Stimulated activated CD8-positive, alpha-beta memory T cell treated with anti-CD3 and anti-CD28 coated beads, Interleukin-12 subunit alpha, Interleukin-12 subunit beta, amount 100 ng/mL, for 4 hours (primary cell): ENCODE data around the gene SYT15.

Experiments used
- DNase-seq: peaks from one replicate; pipeline ENCODE4 v3.0.0-alpha.2; 2020; ENCODE audit warnings: low read depth

Gene SYT15

DNA sequence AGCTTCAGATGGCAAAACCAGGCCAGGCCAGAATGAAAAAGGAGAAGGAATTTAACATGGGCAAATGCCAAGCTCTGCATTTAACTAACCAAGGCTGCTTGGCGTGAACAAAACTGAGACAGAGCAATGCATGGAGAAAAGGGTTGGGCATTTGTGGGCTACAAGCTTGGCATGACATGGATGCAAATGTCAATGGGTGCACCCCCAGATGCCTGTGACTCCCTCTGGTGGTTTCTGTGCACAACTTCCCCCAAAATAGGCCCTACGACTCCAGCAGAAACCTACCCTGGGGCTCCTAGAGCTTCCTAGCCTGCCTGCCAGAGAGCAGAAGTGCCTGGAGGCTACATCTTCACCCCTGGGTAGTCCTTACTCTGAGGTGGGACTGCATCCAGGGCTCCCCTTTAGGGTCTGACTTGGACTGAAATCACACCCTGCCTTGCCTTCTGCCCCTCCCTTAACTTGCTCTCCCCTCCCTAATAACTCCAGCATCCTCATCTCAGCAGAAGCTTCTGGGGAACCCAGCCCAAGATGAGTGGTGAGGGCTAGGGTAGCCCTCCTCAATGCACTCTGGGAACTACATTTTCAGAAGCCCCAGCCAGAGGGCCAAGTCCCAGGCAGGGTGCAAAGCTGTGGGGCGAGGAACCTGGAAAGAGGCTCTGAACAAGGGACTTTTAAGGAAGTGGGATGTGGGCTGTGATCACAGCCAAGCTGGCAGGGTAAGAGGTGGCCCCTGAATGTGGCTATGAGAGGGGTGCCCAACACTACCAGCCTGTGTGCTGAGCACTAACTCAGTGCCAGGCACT lies 33.7 kb upstream of the SYT15 start:
- no peak for DNase-seq

DNA sequence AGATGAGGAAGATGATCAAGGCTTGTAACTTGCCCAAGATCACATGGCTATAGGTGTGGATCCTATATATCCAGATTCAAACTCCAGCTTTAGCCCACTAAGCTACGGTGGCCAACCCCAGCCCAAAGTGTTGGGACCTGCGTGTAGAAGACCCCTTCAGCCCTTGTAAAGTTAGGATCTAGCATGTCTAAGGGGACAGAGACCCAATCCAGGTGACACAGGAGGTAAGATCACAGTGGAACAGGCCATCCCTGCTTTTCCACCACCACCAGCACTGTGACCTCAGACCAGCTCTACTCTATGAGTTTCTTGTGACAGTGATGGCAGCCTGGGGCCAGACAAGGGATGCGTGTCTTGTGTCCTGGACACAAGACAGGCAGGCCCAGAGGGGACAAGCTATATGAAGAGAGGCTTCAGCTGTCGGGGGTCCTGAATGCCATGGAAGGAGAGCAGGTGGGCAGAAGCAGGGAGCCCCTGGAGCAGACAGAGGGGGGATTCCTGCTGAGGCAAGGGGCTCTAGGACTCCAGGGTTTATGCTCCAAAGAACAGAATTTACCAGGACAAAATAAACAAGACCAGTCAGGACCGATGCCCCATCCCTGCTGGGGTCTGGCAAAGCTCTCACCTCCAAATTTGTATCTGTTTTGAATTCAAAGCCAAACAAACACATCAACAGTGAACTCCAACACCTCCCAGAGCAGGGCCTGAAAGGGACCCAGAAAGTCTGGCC lies 32.9 kb upstream of the SYT15 start:
- no peak for DNase-seq

DNA sequence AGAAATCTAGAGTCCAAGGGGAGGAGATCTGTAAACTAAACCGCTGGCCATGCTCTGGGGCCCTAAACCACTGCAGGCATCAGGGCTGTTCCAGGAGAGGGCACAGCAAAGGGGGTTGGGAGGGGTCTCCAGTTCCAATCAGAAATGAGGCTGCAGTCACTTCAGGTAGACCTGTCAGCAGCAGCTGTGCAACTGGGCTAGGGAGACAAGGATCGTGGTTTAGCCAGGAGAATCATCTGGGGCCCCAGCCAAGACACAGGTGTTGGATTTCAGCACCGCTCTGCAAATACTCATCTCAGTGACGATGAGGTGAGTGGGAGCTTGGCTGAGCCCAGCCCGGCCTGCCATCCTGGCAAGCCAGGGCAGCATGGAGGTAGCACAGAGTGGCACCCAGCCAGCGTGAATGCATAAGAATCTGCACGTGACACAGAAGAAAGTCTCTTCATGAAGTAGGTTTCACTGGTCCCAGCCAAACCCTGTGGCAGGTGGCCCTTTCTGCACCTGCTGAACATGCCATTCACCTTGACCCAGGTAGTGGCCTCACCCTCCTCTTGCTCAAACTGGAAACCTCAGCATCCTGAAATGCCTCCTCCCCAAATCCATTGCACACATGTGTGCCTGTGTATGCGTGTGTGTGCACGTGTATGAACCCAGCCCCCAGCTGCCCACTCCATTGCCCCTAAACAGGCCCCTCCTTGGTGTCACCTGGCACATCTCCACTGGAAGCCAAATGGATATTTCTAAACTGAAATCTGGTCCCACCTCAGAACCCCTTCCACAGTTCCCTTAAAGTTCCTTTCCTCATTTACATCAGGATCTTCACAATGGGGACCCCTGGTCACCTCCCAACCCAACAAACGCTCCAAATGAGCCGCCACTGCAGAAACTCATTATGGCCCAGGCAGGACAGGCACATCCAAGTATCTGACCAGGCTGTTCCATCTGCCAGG lies 32.1 kb upstream of the SYT15 start:
- DNase-seq = no peak

DNA sequence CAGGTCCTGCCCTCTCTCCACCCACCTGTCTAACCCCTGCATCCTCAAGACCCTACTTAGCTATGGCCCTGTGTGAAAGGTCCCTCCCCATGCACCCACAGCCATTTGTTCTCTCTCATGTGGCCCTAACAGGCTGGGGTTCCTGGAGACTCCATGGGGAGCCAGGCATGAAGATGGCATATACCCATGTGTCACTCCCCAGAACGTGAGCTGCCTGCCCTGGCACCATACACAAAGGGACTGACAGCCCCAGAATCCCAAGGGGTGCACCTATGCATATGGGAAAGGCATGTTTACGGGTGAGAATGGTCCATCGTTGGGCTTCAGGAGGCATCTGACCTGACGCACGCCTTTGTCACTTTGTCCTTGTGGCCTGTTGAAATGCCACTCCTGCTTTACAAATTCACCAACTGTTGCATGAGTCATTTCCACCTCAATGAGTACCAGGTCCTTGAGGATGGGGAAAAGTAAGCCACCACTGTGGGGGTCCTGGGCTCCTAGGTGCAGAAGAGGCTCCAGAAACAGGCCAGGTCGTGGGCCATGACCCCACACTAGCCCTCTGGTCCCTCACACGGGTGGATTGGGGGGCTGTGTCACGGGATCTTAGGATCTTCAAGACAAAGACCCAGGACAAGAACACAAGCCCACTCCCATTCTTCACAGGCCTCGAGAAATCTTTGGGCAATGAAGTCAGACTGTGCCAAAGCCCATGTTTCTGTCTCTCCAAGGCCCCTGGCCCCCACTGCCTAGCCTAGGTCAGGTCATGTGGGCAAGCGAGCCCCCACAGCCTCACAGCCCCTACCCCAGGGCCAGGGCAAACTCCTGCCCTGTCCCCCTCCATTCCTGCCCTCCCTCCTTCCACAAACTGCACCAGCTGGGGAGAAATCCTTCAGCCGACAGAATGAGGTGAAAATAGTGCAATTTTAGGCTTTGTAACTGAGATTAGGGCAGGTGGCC lies 31.1 kb upstream of the SYT15 start:
- DNase-seq = no peak

DNA sequence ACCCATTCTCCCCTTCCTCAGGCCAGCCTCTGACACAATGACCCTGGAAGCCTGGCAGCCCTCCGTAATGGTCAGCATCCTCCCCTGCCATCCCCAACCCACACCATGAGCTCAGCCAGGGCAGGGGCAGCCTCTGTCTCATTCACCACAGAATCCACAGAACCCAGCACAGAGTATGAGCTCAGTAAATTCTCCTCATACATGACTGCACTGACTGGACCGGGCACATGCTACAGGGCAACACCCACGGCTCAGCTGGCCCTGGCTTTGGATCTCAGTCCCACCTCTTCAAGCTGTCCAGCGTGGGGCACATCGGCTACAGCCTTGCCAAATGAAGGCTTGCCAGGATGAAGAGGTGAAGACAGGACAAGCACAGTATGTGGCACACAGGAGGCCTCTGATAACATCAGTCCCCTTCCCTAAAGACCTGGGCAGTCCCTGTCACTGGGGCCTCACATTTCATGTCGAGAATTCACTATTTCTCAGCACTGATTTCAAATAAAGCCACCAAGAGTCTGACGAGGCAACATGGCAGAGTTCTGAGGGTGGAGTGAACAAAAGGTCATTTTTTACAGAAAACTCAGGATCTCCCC lies 30.3 kb upstream of the SYT15 start:
- DNase-seq = no peak

DNA sequence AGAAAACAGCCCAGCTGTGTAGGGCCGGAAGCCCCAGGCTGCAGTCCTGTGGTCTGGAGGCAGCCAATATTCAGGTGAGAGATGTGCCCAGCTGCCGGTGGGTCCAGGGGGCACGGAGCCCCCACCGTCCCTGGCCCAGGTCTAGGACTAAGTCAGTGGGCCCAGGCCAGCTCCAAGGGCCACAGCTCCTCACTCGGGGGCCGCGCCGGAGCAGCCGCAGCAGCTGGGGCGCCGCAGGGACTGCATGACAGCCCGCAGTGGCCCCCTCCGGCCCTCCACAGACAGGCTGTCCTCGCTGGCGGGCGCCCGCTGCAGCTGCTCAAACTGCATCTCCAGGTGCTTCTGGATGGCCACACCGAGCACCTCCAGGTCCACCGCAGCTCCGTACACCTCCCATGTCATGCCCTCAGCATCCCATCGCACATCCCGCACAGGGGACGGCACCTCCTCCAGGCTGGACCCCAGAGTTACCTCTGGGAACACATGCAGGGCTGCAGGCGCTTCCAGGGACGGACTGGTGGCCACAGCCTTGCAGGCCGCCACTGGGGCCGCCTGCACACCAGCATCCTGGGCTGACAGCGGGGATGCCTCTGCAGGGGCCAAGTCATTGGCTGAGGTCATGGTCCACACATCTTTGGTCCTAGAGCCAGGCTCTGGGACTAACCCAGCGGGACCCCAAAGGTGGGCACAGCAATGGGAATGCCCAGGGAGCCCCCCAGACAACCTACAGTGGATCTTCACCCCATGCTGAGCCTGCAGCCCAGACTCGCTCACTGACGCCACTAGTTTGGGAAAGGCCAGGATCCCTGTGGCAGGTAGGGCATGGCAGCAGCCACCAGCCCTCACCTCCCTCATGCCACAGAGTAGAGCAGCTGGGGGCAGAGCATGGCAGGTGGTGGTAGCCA lies 29.5 kb upstream of the SYT15 start:
- no peak for DNase-seq

DNA sequence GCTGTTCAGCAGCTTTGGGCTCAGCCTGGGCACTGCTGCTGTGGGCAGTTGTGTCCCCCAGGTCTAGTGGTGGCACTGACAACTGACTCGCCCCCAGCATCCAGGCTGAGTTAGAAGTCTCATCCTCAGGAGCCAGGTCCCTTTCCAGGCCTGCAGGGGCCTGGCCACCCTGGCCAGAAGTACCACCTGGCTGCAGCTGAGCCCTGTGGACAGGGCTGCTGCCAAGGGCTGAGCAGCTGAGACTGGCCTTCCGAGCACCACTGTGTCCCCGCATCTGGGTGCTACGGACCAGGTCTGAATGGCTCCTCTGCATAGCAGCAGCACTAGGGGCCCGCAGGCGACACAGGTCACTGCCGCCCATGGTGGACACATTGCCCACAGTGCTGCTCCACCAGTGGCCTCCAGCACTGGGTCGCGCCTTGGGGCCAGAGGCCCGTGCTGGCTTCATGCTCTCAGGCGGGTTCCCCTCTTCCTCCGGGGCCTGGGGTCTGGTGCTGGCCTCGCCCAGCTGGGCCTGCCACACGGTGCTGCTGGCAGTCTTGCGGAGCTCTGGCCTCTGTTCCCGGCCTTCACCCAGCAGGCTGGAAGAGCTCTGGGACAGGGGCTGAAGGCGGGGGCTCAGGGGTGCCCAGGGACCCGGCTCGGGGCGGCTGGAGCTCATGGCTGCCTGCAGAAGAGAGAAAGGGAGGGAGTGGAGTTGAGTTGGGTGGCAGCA lies 28.7 kb upstream of the SYT15 start:
- no peak for DNase-seq

DNA sequence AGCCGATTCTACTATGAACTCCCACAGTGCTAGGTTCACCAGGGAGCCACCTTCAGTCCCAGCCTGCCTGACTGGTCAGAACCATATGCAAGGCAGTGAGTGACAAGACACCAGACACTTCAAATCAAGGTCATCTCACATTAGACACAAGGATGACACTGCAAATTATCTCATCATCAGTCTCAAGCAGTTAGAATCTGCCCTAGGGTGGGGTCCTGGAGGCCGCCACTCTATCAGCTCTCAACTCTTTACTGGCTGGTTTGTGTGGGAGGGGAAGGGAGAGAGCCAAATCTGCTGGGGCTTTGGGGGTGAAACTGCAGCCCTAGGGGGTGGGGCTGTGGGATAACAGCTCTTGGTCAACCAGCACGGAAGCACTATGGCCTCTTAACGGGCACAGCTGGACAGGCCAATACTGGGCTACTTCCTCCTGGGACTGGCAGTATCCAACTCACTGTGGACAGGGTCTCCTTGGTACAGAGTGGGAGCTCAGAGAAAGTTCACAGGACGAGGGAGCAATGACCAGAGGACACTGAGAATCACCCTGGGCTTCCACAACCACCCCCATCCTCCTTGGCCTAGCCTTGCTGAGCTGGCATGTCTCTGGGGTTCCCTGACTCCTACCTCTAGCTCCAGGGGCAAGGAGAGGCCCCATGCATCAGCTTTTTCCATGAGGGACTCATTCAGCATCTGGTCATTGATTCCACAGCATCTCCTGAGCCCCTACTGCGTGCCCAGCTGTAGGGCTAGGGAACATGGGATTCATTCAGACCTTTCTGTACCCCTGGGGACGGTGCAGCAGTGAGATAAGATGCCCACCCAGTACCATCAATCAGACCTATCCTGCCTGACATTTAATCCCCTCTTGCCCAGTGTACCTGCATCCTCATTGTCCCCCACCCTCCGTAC lies 27.9 kb upstream of the SYT15 start:
- no peak for DNase-seq

DNA sequence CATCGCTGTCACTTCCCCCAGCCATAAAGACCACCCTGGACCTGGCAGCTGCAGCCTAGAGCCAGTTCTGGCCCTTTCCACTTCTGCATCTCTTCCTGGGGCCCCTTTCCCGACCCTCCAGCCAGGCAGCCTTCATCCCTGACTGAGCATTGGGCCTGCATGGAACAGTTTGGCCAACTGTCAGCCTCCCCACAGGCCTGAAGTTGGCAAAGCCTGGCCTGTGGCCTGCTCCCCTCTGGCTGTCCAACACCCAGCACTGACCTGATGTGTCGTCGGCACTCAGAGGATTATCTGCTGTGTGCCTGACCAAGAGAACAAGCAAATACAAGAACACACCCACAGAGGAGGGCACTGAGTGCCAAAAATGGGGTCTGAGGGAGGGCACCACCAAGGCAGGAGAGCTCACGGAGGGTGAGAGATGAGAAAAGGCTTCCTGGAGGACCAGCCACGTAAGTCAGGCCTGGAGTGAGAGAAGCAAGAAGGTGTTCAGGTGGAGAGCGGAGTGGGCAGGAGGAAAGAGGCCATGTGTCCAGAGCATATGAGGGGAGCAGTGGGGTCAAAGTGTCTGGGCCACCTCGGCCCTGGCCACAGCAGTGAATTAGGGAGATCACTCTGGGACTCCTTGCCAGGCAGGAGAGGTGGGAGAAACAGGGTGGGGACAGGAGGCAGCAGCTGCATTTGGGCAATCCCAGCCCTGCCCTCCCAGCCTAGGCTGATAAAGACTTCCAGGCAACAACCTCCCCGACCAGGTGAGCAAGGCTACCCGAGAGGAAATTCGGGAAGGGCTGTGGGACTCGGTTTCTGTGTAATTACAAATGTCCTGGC lies 27.0 kb upstream of the SYT15 start:
- DNase-seq = no peak

DNA sequence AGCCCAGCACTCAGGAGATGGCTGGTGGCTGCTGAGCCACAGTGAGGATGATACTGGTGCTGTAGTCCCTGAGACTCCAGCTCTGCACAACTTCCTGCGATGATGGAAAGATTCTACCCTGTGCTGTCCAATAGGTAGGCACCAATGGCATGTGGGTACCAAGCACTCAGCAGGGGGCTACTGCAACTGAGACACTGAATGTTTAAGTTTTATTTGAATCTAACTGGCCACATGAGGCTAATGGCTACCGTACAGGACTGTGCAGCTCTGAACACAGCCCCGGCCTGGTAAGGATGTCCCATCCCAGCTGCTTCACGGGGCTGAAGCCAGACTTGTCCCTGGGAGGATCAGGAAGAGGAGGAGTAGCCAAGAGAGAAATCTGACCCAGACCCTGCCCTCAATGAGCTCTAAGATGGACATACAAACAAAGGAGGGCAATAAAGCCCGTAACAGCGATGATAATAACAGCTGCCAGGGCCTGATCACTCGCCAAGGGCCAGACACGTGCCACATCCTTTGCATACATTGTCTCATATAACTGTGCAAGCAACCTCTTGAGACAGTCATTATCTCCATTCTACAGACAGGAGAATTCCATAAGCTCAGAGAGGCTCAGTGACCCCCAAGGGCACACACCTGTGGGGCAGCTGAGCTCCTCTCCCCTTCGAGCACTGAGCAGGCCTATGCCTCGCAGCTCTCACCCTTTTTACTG lies 26.2 kb upstream of the SYT15 start:
- no peak for DNase-seq

DNA sequence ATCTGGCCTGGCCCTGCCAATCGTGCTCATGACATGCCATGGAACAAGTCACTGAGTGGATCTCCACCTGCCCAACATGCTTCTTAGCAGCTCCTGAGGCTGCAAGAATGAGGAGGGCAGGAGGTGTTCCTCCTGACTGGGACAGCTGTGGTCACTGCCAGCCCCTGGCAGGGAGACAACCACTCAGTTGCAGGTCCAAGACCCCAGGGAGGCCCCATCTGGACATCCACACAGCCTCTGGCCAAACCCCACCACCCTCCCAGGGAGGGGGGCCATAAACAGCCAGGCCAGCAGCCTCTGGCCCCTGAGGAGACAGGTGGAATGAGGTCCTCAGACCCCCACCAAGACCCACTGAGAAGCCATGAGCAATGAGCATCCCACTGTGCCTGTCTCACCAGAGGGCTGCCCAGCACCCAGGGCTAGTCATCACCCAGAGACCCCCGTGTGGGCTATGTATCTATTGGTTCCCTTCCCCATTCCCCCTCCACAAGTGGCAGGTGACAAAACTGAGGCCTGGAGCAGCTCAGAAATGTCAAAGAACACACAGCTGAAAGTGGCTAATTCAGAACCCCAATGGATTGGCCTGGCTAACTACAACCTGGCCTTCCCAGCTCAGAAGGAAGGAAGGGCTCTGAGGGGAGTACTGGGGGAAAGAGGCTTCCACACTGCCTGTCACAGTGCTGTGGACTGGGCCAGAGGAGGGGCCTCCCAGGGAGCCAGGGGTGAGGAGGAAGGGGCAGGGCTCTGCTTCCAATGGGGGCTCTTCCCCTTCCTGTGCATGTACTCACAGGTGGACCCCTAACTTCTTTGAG lies 25.5 kb upstream of the SYT15 start:
- no peak for DNase-seq

DNA sequence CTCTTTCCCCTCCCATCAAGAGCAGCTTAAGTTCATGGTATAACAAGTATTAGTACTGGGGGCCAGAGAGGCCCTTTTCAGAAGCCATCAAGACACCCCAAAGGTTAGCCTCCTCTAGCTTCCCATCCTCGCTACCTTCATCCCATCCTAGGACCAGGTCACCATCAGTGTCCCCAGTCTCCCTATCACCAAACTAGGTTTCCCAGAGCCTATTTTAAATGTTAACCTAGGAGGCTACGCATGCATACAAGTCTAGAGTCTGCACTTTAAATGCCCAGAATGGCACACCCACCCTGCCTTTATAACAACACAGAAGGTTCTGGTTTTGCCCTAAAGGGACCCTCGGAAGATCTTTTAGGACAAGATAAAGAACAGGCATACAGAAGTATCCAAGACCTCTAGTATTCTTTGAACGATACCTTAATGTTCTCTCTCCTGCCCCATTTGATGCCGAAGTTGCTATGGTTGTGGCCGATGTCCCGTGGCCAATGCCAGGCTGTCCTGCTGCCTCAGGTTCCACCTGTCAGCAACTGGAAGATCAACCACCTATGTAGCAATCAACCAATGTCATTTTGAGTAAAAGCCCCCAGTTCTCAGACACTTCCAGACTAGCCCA lies 24.7 kb upstream of the SYT15 start:
- no peak for DNase-seq

DNA sequence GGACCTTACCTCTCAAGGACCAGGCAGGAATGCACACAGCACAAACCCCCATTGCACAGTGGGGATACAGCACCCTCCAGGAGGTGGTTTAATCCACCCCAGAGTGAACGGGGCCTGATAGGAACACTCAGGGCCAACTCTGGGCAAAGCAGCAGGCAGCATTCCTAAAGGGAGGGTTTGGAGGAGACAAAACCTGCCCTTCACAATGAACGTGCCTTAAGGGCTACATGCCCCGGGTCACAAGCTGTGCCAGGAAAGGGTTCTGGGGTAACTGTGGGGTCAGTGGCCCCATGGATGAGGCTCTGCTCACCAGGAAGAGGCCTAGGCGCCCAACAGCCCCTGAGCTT lies 23.6 kb upstream of the SYT15 start:
- DNase-seq = no peak

DNA sequence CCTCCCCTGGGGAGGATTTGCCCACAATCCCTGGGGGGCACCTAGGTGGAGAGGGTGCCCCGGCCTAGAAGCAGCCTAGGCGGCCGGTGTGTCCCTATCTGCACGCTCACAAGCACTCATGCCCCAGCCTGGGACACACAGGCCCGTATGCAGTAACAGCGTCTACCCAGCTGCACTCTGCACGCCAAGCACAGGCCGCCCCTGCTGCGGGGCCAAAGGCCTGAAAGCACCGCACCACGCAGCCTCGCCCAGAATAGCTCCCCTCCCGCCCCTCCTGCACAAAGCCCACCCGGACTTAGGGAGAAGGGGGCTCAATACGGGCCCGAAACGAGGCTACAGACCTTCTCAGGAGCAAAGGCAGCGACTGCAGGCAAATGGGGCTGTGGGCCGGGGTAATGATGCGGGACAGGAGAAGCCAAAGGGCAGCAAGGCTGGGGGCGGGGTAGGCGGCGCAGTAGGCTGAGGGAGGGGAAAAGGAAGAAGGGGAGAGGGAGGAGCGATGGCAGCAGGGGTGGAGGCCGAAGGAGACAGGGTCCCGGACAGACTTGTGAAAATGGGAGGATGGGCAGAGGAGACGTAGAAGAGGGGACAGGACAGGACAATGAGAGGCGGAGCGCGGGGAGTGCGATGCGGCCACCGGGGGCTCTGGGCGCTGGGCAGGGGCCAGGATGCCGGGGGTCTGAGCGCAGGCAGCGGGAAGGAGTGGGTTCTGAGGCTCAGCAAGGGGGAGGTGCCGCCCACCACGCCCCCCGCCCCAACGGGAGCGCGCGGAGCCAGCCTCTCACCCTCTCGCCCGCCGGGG lies 23.0 kb upstream of the SYT15 start:
- DNase-seq = no peak
